ENCODE results near the gene FTO. TPM values are rescaled to one million over a fixed set of nuclear protein-coding genes. Genes with fewer than 3 reads are reported as not detected.

Gene FTO
- total and polyA plus RNA-seq, 2 of the 8 experiments (the other 6 are each of a cell fraction or from before 2014, with no cell fraction given): 34.5 to 59.8 TPM

DNA sequence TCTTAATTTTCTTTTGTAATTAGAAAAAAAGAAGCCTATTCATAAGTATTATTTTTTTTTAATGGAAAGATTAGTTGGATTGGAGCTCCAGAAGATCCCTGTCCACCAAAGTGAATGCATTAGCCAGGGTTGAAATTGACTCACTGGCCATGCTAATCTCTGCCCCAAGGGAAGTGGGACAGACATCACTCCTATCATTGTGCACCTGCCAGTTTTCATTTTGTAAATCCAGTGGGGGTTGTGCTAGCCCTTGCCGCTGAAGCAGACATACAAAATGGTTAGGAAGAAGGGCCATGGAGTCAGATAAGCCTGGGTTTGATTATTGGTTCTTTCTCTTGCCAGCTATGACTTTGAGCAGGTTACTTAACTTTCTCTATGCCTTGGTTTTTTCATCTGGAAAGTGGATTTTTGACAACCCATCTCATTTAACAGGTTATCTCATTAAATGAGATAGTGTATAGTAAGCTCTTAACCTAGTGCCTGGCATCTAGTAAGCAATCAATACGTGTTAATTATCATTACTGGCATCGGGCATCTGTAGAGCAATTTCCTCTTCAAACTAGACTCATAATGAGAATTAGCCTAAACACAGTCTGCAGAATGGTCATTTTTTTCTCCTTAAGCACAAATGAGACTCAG lies 365.8 kb downstream of the FTO start:
- H3K9ac ChIP-seq (replicated peaks in 1 of 4; ENCODE audit: extremely low read depth in 1 of 4, low read depth in 3 of 4, low read length in 3 of 4): no peak overlapping the region
- no peaks in the 10 kb centered on the region for H3K36me3 ChIP-seq (ENCODE audit: control insufficient read depth in 2 of 4, insufficient read depth in 4 of 4, low read length in 3 of 4)
- H3K4me3 ChIP-seq (ENCODE audit: extremely low read depth in 1 of 4, insufficient read depth in 2 of 4, low read depth in 3 of 4, low read length in 4 of 4): no peak overlapping the region
- no peak overlapping the region for H3K4ac ChIP-seq (replicated peaks; ENCODE audit: insufficient read length, low read depth, low read length)
- H3K79me2 ChIP-seq (ENCODE audit: control insufficient read depth in 1 of 2, insufficient read depth in 2 of 2, low read length in 2 of 2): no peaks in the 10 kb centered on the region
- no peak overlapping the region for H3K23ac ChIP-seq (ENCODE audit: insufficient read length)
- no peak overlapping the region for H3K27ac ChIP-seq (ENCODE audit: low read depth, low read length)
- no peak overlapping the region for H3K18ac ChIP-seq (ENCODE audit: extremely low read depth, low read length)
- no peak overlapping the region for H2BK20ac ChIP-seq (ENCODE audit: low read length)
- H2BK15ac ChIP-seq (ENCODE audit: low read length): no peak overlapping the region
- H3K79me1 ChIP-seq (ENCODE audit: low read depth, low read length): no peaks in the 10 kb centered on the region
- ChIA-PET CTCF (ENCODE audit: partially characterized antibody) (no interaction called here), POLR2A (ENCODE audit: partially characterized antibody) (no interaction called here)
- no peaks in the 10 kb centered on the region for H3K23me2 ChIP-seq (ENCODE audit: low read depth, low read length)
- H2BK120ac ChIP-seq (replicated peaks; ENCODE audit: low read depth, low read length): no peak overlapping the region
- H2BK5ac ChIP-seq (ENCODE audit: low read depth, low read length): no peak overlapping the region
- FAIRE-seq: no peak
- H4K91ac ChIP-seq (replicated peaks; ENCODE audit: insufficient read length, low read length): no peak overlapping the region
- WGBS, 2 experiments (ENCODE audit: extremely low coverage in 1 of 2, insufficient coverage in 1 of 2, insufficient read length in 1 of 2, insufficient replicate concordance in 2 of 2, low coverage in 1 of 2, low lambda C conversion rate in 2 of 2, missing lambda C conversion rate in 1 of 2): 96% methylated on average over 3 of the region's 3 CpGs; no CpG with 5 or more reads in 1 of the 2 experiments
- no peak overlapping the region for H4K5ac ChIP-seq (ENCODE audit: insufficient read length, low read depth, low read length)
- H4K20me1 ChIP-seq (replicated peaks in 1 of 2; ENCODE audit: control insufficient read depth in 1 of 2, insufficient read depth in 2 of 2, low read length in 2 of 2): no peaks in the 10 kb centered on the region
- peaks cover 0 to 7% (median 4%) of the 10 kb centered on the region in 4 experiments; a peak in 6 of 7 replicates for H3K4me1 ChIP-seq (replicated peaks in 1 of 4; ENCODE audit: control insufficient read depth in 3 of 4, insufficient read depth in 4 of 4, low read length in 3 of 4)
- H3K27me3 ChIP-seq (replicated peaks in 1 of 4; ENCODE audit: control insufficient read depth in 3 of 4, extremely low read depth in 1 of 4, insufficient read depth in 3 of 4, low read length in 3 of 4): no peaks in the 10 kb centered on the region
- no peaks in the 10 kb centered on the region for H3K9me3 ChIP-seq (ENCODE audit: insufficient read depth in 2 of 2, low read depth in 1 of 2, low read length in 1 of 2)
- no peak overlapping the region for H2AFZ ChIP-seq (ENCODE audit: low read length)
- H2BK12ac ChIP-seq (ENCODE audit: low read depth, low read length): no peak overlapping the region
- H4K8ac ChIP-seq (ENCODE audit: extremely low read depth, insufficient read depth, low read length): no peak overlapping the region
- no peak overlapping the region for H3K14ac ChIP-seq (ENCODE audit: insufficient read length)
- no peak overlapping the region for H3K4me2 ChIP-seq (ENCODE audit: insufficient read depth in 1 of 2, low read depth in 2 of 2, low read length in 2 of 2)
- no peak overlapping the region for H3K56ac ChIP-seq (replicated peaks; ENCODE audit: insufficient read length, low read depth, low read length)
- DNase-seq (ENCODE audit: low read depth in 1 of 2, low spot score in 2 of 2): no peak
- H2AK5ac ChIP-seq (ENCODE audit: low read depth, low read length): no peak overlapping the region
- TF ChIP-seq HDAC2 (IDR thresholded peaks at IDR 0.05; ENCODE audit: borderline replicate concordance in 1 of 2, low read depth in 2 of 2, low read length in 2 of 2) (no peak), CHD1 (IDR thresholded peaks at IDR 0.05; ENCODE audit: low read depth, low read length) (no peak), FOSL1 (IDR thresholded peaks at IDR 0.05; ENCODE audit: insufficient read depth, low read depth, low read length) (no peak), RXRA (IDR thresholded peaks at IDR 0.05; ENCODE audit: insufficient read depth, low read depth, low read length) (no peak), POU5F1 (IDR thresholded peaks at IDR 0.05; ENCODE audit: low read depth, low read length) (no peak), SAP30 (IDR thresholded peaks at IDR 0.05; ENCODE audit: insufficient read depth, insufficient replicate concordance, low read length) (no peak)
- TF ChIP-seq, protein P1, sequence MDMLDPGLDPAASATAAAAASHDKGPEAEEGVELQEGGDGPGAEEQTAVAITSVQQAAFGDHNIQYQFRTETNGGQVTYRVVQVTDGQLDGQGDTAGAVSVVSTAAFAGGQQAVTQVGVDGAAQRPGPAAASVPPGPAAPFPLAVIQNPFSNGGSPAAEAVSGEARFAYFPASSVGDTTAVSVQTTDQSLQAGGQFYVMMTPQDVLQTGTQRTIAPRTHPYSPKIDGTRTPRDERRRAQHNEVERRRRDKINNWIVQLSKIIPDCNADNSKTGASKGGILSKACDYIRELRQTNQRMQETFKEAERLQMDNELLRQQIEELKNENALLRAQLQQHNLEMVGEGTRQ (IDR thresholded peaks at IDR 0.05; ENCODE audit: low read length): no peak

Data from H1 (cell line).